Stimulated activated naive CD8-positive, alpha-beta T cell treated with anti-CD3 and anti-CD28 coated beads, Interleukin-15, amount 100 ng/mL, for 72 hours (primary cell): Measurements from ENCODE around the gene FCGBP.
"Not testable (repeated sequence)": the region's sequence is repeated elsewhere in the genome, so short reads cannot be mapped to it uniquely, and the experiment has no call there.

ENCODE experiments used
- ATAC-seq: fragments of 150-1000 bp; cut with Tn5 transposase; 2 replicates; pipeline ENCODE4 v1.10.0; 2021; ENCODE audit warnings: mild to moderate bottlenecking, moderate library complexity
- DNase-seq, 2 donors: peaks; one replicate each; pipeline ENCODE4 v3.0.0; 2021 to 2022
- H3K27ac Mint-ChIP-seq, 2 donors: one replicate each; pipeline ENCODE4 v1.8.0; 2022; ENCODE audit warnings: mild to moderate bottlenecking in 2 of 2, mixed read lengths in 2 of 2, moderate library complexity in 2 of 2
- H3K27me3 Mint-ChIP-seq: one replicate; pipeline ENCODE4 v1.8.0; 2022; ENCODE audit warnings: mixed read lengths
- H3K4me1 Mint-ChIP-seq: one replicate; pipeline ENCODE4 v1.8.0; 2022; ENCODE audit warnings: mild to moderate bottlenecking, mixed read lengths
- H3K4me3 Mint-ChIP-seq, 2 donors: one replicate each; pipeline ENCODE4 v1.8.0; 2022; ENCODE audit warnings: mild to moderate bottlenecking in 2 of 2, mixed read lengths in 2 of 2, moderate library complexity in 1 of 2
- H3K9me3 Mint-ChIP-seq, 2 donors: one replicate each; pipeline ENCODE4 v1.8.0; 2022; ENCODE audit warnings: mixed read lengths in 2 of 2

The FCGBP gene

GRCh38 chr19:39958942-39959341, 24.5 kb upstream of the FCGBP start:
- H3K27me3 Mint-ChIP-seq, H3K9me3 Mint-ChIP-seq: not testable (repeated sequence)
- DNase-seq (peak in 1 of 2 donors; percentile 31), ATAC-seq (peak; percentile 77)
- H3K4me1 Mint-ChIP-seq, result peaks cover 66% of the 10 kb centered on the region
- peak overlapping the region; percentile 94 to 98 for H3K27ac Mint-ChIP-seq
- peak overlapping the region; percentile 71 to 74 for H3K4me3 Mint-ChIP-seq

DNA sequence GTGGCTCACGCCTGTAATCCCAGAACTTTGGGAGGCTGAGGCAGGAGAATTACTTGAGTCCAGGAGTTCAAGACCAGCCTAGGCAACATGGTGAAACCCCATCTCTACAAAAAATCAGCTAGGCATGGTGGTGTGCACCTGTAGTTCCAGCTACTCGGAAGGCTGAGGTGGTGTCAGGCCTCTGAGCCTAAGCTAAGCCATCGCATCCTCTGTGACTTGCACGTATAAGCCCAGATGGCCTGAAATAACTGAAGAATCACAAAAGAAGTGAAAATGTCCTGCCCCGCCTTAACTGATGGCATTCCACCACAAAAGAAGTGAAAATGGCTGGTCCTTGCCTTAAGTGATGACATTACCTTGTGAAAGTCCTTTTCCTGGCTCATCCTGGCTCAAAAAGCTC, 23.5 kb upstream of the FCGBP start:
- DNase-seq, result peak in 1 of 2 donors; percentile 5
- ATAC-seq, H3K27me3 Mint-ChIP-seq, H3K9me3 Mint-ChIP-seq: not testable (repeated sequence)
- Mint-ChIP-seq H3K4me1 (peaks cover 70% of the 10 kb centered on the region), H3K27ac (peak overlapping the region in 1 of 2 donors; percentile 79), H3K4me3 (peak overlapping the region in 1 of 2 donors; percentile 4)

DNA sequence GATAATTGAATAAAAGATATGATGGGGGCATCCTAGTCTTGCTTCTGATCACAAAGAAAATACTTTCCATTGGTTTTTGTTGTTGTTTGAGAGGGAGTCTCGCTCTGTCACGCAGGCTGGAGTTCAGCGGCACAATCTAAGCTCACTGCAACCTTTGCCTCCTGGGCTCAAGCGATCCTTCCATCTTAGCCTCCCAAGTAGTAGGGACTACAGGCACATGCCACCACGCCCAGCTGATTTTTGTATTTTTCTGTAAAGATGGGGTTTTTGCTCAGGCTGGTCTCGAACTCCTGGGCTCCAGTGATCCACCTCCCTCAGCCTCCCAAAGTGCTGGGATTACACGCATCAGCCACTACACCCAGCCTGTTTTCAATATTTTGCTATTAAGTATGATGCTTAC, 19.5 kb upstream of the FCGBP start:
- Mint-ChIP-seq H3K27me3 (no peaks in the 10 kb centered on the region), H3K4me1 (peaks cover 78% of the 10 kb centered on the region), H3K4me3 (peak overlapping the region; percentile 38 to 88), H3K9me3 (peaks cover 4 to 7% of the 10 kb centered on the region in 2 donors), H3K27ac (peak overlapping the region; percentile 95 to 97)
- ATAC-seq (peak; percentile 1), DNase-seq (no peak)

GRCh38 chr19:39951686-39952085, 17.3 kb upstream of the FCGBP start:
- H3K4me1 Mint-ChIP-seq, result peaks cover 87% of the 10 kb centered on the region
- H3K27ac Mint-ChIP-seq, result peak overlapping the region; percentile 96 to 97
- ATAC-seq (peak; percentile 66), DNase-seq (no peak)
- no peaks in the 10 kb centered on the region for H3K27me3 Mint-ChIP-seq
- H3K9me3 Mint-ChIP-seq, result peaks cover 4 to 15% of the 10 kb centered on the region in 2 donors
- H3K4me3 Mint-ChIP-seq, result peak overlapping the region; percentile 88 to 89

DNA sequence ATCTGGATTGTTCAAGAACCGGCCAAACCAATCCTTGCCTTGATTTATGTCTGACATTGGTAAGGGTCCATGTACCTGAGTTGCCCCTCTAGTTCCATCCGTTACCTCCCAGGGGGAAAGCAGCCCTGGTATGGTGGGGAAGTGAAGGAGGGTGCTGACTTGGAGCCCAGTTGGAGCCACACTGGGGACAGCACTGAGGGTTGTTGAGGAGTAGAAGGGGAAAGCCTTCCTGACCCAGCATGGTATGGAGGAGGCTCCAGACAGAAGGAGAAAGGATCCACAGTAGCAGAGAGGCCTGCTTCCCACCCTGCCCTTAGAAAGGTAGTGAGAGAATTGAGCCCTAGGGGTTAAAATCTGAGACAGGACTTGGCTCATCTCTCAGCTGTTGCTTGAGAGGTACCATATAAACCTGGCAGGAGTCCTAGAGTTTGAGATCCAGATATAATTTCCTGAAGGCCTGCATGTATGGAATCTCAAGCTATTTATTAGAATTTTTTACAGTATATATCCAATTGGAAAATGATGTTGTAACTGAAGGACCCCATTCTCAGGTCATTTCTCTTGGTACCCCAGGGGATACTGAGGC, 16.7 kb upstream of the FCGBP start:
- no peaks in the 10 kb centered on the region for H3K27me3 Mint-ChIP-seq
- peak overlapping the region; percentile 96 to 98 for H3K27ac Mint-ChIP-seq
- no peak for ATAC-seq
- peak overlapping the region; percentile 88 to 89 for H3K4me3 Mint-ChIP-seq
- no peak for DNase-seq
- H3K9me3 Mint-ChIP-seq, result peaks cover 4 to 15% of the 10 kb centered on the region in 2 donors
- peaks cover 93% of the 10 kb centered on the region for H3K4me1 Mint-ChIP-seq

DNA sequence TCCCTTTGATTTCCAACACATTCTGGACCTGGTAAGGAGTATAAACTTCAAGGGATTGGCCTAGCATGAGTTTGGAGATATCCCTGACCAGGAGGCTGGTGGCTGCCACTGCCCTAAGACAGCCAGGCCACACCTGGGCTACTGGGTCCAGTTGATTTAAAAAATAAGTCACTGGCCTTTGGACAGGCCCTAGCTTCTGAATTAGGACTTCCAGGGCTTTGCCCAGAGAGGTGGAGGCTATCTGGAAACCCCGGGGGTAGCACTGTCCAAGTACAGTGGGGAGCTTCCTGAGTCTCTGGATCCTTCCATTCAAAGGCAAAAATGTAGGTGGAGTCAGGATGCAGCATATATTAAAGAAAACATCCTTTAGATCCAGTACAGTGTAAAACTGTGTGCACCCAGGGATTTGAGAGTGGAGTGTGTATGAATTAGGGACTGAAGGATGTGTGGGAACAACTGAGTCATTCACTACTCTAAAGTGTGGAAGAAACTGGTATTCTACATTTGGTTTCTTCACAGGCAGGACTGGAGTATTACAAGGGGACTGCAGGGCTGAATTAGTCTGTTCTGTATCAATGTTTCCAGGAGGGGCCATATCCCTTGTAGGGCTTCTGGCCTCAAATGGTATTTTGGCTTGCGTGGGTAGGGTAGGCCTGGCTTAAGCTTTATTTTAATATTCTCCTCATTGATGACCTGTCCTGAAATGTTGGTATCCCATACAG, 14.8 kb upstream of the FCGBP start:
- Mint-ChIP-seq H3K27ac (peak overlapping the region; percentile 96 to 98), H3K4me1 (peaks cover 97% of the 10 kb centered on the region), H3K27me3 (no peaks in the 10 kb centered on the region), H3K9me3 (peaks cover 4 to 15% of the 10 kb centered on the region in 2 donors), H3K4me3 (peak overlapping the region; percentile 88 to 89)
- peak in 1 of 2 donors; percentile 6 for DNase-seq
- ATAC-seq, result peak; percentile 58

DNA sequence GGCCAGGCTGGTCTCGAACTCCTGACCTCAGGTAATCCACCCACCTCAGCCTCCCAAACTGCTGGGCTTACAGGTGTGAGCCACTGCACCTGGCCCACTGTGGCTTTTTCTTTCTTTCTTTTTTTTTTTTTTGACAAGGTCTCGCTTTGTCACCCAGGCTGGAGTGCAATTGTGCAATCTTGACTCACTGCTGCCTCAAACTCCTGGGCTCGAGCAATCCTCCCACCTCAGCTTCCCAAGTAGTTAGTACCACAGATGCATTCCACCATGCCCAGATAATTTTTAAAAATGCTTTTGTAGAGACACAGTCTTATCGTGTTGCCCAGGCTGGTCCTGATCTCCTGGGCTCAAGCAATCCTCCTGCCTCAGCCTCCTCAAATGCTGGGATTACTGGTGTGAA, 12.1 kb upstream of the FCGBP start:
- Mint-ChIP-seq H3K4me3 (peak overlapping the region in 1 of 2 donors; percentile 7), H3K4me1 (peaks cover 97% of the 10 kb centered on the region), H3K27me3 (no peaks in the 10 kb centered on the region), H3K27ac (peak overlapping the region; percentile 30 to 34), H3K9me3 (peaks cover 0 to 8% of the 10 kb centered on the region in 2 donors)
- DNase-seq (no peak), ATAC-seq (no peak)

GRCh38 chr19:39943586-39943985, 9.2 kb upstream of the FCGBP start:
- DNase-seq (no peak), ATAC-seq (no peak)
- Mint-ChIP-seq H3K4me3 (peak overlapping the region; percentile 31 to 56), H3K4me1 (peaks cover 93% of the 10 kb centered on the region), H3K27me3 (no peaks in the 10 kb centered on the region), H3K9me3 (peaks cover 15 to 25% of the 10 kb centered on the region in 2 donors), H3K27ac (peak overlapping the region in 1 of 2 donors; percentile 66)

DNA sequence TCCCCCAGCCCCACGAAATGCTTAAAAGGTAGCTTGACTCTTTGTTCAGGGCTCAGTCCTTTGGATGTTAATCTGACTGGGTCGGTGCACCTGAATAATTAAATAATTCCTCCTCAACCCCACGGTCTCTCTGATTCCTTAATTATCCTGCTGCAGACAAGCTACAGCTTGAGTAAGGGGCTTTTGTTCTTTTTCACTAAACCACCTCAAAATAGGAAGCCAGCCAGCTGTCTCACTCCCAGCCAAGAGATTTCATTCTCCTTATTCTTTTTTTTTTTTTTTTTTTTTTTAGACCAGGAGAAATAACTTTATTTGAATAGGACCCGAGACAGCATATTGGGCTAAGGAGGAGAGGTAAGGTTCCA, 7.9 kb upstream of the FCGBP start:
- H3K4me1 Mint-ChIP-seq, result peaks cover 91% of the 10 kb centered on the region
- no peak for ATAC-seq

GRCh38 chr19:39941615-39942365, 7.4 kb upstream of the FCGBP start:
- H3K27me3 Mint-ChIP-seq, result no peaks in the 10 kb centered on the region
- peak; percentile 41 to 57 for DNase-seq

More for the DNA sequence above, 7.9 kb upstream of the FCGBP start:
- no peaks in the 10 kb centered on the region for H3K27me3 Mint-ChIP-seq
- H3K9me3 Mint-ChIP-seq, result peaks cover 15 to 17% of the 10 kb centered on the region in 2 donors
- H3K4me3 Mint-ChIP-seq, result peak overlapping the region; percentile 78 to 82
- peak overlapping the region; percentile 71 to 79 for H3K27ac Mint-ChIP-seq
- DNase-seq, result no peak

DNA sequence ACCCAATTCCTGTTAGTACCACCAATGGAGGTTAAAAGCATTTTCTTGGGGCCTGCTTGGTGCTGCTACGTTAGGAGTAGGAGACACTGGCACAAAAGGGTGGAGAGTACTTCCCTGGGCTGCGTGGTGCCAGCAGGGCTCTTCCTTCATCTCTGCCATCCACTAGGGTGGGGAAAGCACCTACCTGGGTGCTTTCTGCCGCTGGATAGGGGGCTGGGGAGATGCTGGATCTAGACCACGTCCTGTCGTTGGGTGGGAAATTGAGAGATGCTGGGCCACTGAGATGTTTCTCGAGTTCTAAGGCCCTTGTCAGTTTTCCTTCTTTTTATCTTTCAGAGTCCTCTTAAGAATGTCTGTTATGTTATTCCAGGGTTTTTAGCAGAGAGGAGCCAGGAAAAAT, 6.7 kb upstream of the FCGBP start:
- no peaks in the 10 kb centered on the region for H3K27me3 Mint-ChIP-seq
- peaks cover 93% of the 10 kb centered on the region for H3K4me1 Mint-ChIP-seq
- H3K4me3 Mint-ChIP-seq, result peak overlapping the region; percentile 78 to 82
- peak overlapping the region; percentile 79 to 88 for H3K27ac Mint-ChIP-seq
- peaks cover 15 to 17% of the 10 kb centered on the region in 2 donors for H3K9me3 Mint-ChIP-seq
- peak; percentile 10 for ATAC-seq
- peak in 1 of 2 donors; percentile 18 for DNase-seq

More at GRCh38 chr19:39941615-39942365, 7.4 kb upstream of the FCGBP start:
- H3K9me3 Mint-ChIP-seq, result peaks cover 15 to 17% of the 10 kb centered on the region in 2 donors
- H3K4me1 Mint-ChIP-seq, result peaks cover 93% of the 10 kb centered on the region
- H3K27ac Mint-ChIP-seq, result peak overlapping the region; percentile 79 to 88
- peak overlapping the region; percentile 78 to 82 for H3K4me3 Mint-ChIP-seq
- ATAC-seq, result peak; percentile 77

- Mint-ChIP-seq H3K4me1 (peaks cover 93% of the 10 kb centered on the region), H3K27me3 (no peaks in the 10 kb centered on the region), H3K4me3 (peak overlapping the region in 1 of 2 donors; percentile 82), H3K9me3 (peaks cover 15 to 17% of the 10 kb centered on the region in 2 donors), H3K27ac (peak overlapping the region; percentile 47 to 88)
- no peak for ATAC-seq
- no peak for DNase-seq
These were observed 5.9 kb upstream of the FCGBP start for GRCh38 chr19:39940221-39940833.

DNA sequence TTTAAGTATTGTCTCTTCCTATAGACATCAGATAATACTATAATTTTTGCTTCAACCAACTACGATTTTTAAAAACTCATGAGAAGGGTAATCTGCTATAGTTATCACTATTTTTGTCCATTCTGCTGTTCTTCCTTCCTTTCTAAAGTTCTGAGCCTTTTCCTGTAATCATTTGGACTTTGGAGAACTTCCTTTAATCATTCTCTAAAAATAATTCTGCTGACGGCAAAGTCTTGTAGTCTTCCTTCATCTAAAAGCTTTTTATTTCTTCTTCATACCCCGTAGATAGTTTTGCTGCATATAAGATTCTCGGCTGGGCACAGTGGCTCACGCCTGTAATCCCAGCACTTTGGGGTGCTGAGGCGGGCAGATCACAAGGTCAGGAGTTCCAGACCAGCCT, 5.1 kb upstream of the FCGBP start:
- H3K9me3 Mint-ChIP-seq, result peaks cover 15 to 19% of the 10 kb centered on the region in 2 donors
- no peak overlapping the region for H3K4me3 Mint-ChIP-seq
- peaks cover 93% of the 10 kb centered on the region for H3K4me1 Mint-ChIP-seq
- no peaks in the 10 kb centered on the region for H3K27me3 Mint-ChIP-seq
- DNase-seq (no peak), ATAC-seq (no peak)
- no peak overlapping the region for H3K27ac Mint-ChIP-seq

DNA sequence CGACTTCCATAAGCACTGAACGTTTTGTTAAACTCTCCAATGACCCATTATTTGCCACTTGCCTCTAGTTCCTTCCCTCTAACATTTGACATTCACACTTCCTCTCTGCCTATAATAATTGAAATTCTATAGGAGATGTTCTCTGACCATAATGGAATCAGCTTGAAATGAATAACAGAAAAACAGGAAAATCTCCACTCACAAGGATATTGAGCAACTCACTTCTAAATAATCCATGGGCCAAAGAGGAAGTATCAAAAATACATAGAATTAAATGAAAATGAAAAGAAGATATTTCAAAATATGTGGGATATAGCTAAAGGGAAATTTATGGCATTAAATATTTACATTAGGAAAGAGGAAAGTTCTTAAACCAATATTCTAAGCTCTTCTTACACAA, 3.4 kb upstream of the FCGBP start:
- DNase-seq (no peak), ATAC-seq (no peak)
- H3K27ac Mint-ChIP-seq, result peak overlapping the region in 1 of 2 donors; percentile 53
- H3K9me3 Mint-ChIP-seq, result peaks cover 15 to 22% of the 10 kb centered on the region in 2 donors
- peaks cover 93% of the 10 kb centered on the region for H3K4me1 Mint-ChIP-seq
- H3K4me3 Mint-ChIP-seq, result peak overlapping the region; percentile 10 to 27
- no peaks in the 10 kb centered on the region for H3K27me3 Mint-ChIP-seq

DNA sequence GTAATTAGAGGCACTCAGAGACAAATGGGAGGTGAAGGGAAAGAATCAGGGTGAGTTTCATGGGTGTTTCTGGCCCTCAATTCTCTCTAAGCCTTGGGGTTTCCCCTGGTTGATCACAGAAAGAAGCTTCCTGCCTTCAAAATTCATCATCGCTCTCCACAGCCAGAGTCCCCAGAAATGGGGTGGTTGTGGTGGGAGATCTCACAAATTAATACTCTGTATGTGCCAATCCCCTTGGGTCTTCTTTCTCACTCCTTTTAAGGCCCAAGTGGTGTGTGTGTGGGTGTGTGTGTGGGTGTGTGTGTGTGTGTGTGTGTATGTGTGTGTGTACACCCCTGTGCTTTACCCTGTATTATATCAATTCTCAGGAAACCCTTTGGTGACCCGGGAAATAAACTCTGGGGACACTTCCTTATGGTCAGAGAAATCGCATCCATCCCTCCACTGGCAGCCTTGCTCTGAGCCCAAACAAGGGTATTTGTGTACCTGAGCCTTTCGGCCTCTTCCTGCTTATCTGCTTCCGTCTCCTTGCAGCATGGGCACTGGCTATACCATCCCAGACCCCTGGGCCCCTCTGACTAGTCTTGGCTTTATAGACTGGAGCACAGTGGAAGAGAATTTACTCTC, 2.8 kb upstream of the FCGBP start:
- H3K27ac Mint-ChIP-seq, result peak overlapping the region; percentile 23 to 92
- H3K9me3 Mint-ChIP-seq, result peaks cover 15 to 22% of the 10 kb centered on the region in 2 donors
- ATAC-seq (peak; percentile 79), DNase-seq (peak in 1 of 2 donors; percentile 55)
- no peaks in the 10 kb centered on the region for H3K27me3 Mint-ChIP-seq
- peak overlapping the region; percentile 27 to 56 for H3K4me3 Mint-ChIP-seq
- H3K4me1 Mint-ChIP-seq, result peaks cover 87% of the 10 kb centered on the region
